ENCODE measurements around the gene TSPAN4.

TSPAN4 gene

GRCh38 chr11:858053-858761 is 15.6 kb downstream of the TSPAN4 start:
- ATAC-seq = no peak
- Mint-ChIP-seq H3K4me1 (peaks cover 6% of the 10 kb centered on the region), H3K27me3 (peaks cover 72% of the 10 kb centered on the region), H3K4me3 (no peak overlapping the region), H3K9me3 (no peaks in the 10 kb centered on the region), H3K27ac (no peak overlapping the region), H3K36me3 (no peaks in the 10 kb centered on the region)

- no peak overlapping the region for H3K4me3 Mint-ChIP-seq
- H3K27ac Mint-ChIP-seq = no peak overlapping the region
- H3K9me3 Mint-ChIP-seq = no peaks in the 10 kb centered on the region
These were observed 16.2 kb downstream of the TSPAN4 start for GRCh38 chr11:858762-859339.

GRCh38 chr11:859394-860131 is 16.9 kb downstream of the TSPAN4 start:
- H3K9me3 Mint-ChIP-seq = no peaks in the 10 kb centered on the region
- no peak overlapping the region for H3K27ac Mint-ChIP-seq
- no peak overlapping the region for H3K4me3 Mint-ChIP-seq
- H3K4me1 Mint-ChIP-seq = peaks cover 6% of the 10 kb centered on the region
- no peak for ATAC-seq
- no peaks in the 10 kb centered on the region for H3K36me3 Mint-ChIP-seq
- peaks cover 59% of the 10 kb centered on the region for H3K27me3 Mint-ChIP-seq

More at GRCh38 chr11:858762-859339, 16.2 kb downstream of the TSPAN4 start:
- Mint-ChIP-seq H3K36me3 (no peaks in the 10 kb centered on the region), H3K4me1 (peaks cover 6% of the 10 kb centered on the region), H3K27me3 (peaks cover 66% of the 10 kb centered on the region)
- ATAC-seq = peak; percentile 25

- ATAC-seq = no peak
- no peak overlapping the region for H3K4me3 Mint-ChIP-seq
- no peaks in the 10 kb centered on the region for H3K36me3 Mint-ChIP-seq
- no peak overlapping the region for H3K27ac Mint-ChIP-seq
- peaks cover 6% of the 10 kb centered on the region for H3K4me1 Mint-ChIP-seq
- H3K9me3 Mint-ChIP-seq = no peaks in the 10 kb centered on the region
- H3K27me3 Mint-ChIP-seq = peaks cover 57% of the 10 kb centered on the region
These were observed 17.8 kb downstream of the TSPAN4 start for GRCh38 chr11:860234-861104.

- ATAC-seq = no peak
- Mint-ChIP-seq H3K9me3 (no peaks in the 10 kb centered on the region), H3K4me1 (peaks cover 6% of the 10 kb centered on the region), H3K27ac (no peak overlapping the region), H3K27me3 (peaks cover 57% of the 10 kb centered on the region), H3K4me3 (no peak overlapping the region), H3K36me3 (no peaks in the 10 kb centered on the region)
These were observed 18.4 kb downstream of the TSPAN4 start for GRCh38 chr11:861105-861479.

GRCh38 chr11:862081-862661 is 19.5 kb downstream of the TSPAN4 start:
- ATAC-seq = no peak

GRCh38 chr11:862696-863022 is 20.0 kb downstream of the TSPAN4 start:
- H3K27ac Mint-ChIP-seq = no peak overlapping the region
- no peaks in the 10 kb centered on the region for H3K36me3 Mint-ChIP-seq
- no peak overlapping the region for H3K4me3 Mint-ChIP-seq
- peaks cover 44% of the 10 kb centered on the region for H3K27me3 Mint-ChIP-seq
- no peak for ATAC-seq
- no peaks in the 10 kb centered on the region for H3K4me1 Mint-ChIP-seq
- no peaks in the 10 kb centered on the region for H3K9me3 Mint-ChIP-seq

More at GRCh38 chr11:862081-862661, 19.5 kb downstream of the TSPAN4 start:
- Mint-ChIP-seq H3K4me3 (no peak overlapping the region), H3K36me3 (no peaks in the 10 kb centered on the region), H3K4me1 (peaks cover under 1% of the 10 kb centered on the region), H3K27ac (no peak overlapping the region), H3K27me3 (peaks cover 49% of the 10 kb centered on the region), H3K9me3 (no peaks in the 10 kb centered on the region)

GRCh38 chr11:863023-863909 is 20.6 kb downstream of the TSPAN4 start:
- Mint-ChIP-seq H3K36me3 (no peaks in the 10 kb centered on the region), H3K27ac (no peak overlapping the region), H3K9me3 (no peaks in the 10 kb centered on the region), H3K27me3 (peaks cover 38% of the 10 kb centered on the region), H3K4me3 (no peak overlapping the region), H3K4me1 (no peaks in the 10 kb centered on the region)
- ATAC-seq = no peak

GRCh38 chr11:863910-864827 is 21.5 kb downstream of the TSPAN4 start:
- H3K4me1 Mint-ChIP-seq = no peaks in the 10 kb centered on the region
- no peak overlapping the region for H3K27ac Mint-ChIP-seq
- no peaks in the 10 kb centered on the region for H3K9me3 Mint-ChIP-seq
- H3K4me3 Mint-ChIP-seq = no peak overlapping the region
- peaks cover 29% of the 10 kb centered on the region for H3K27me3 Mint-ChIP-seq
- ATAC-seq = no peak
- H3K36me3 Mint-ChIP-seq = no peaks in the 10 kb centered on the region

GRCh38 chr11:864898-865297 is 22.2 kb downstream of the TSPAN4 start:
- Mint-ChIP-seq H3K27me3 (peaks cover 22% of the 10 kb centered on the region), H3K27ac (no peak overlapping the region), H3K9me3 (no peaks in the 10 kb centered on the region), H3K4me3 (no peak overlapping the region), H3K36me3 (no peaks in the 10 kb centered on the region), H3K4me1 (no peaks in the 10 kb centered on the region)
- ATAC-seq = no peak

GRCh38 chr11:865462-866430 is 23.1 kb downstream of the TSPAN4 start:
- peaks cover 13% of the 10 kb centered on the region for H3K27me3 Mint-ChIP-seq
- no peaks in the 10 kb centered on the region for H3K9me3 Mint-ChIP-seq
- no peak overlapping the region for H3K4me3 Mint-ChIP-seq
- no peak overlapping the region for H3K27ac Mint-ChIP-seq
- H3K4me1 Mint-ChIP-seq = no peaks in the 10 kb centered on the region
- no peak for ATAC-seq
- no peaks in the 10 kb centered on the region for H3K36me3 Mint-ChIP-seq

GRCh38 chr11:866481-866880 is 23.8 kb downstream of the TSPAN4 start:
- Mint-ChIP-seq H3K27ac (no peak overlapping the region), H3K4me1 (no peaks in the 10 kb centered on the region)

More at GRCh38 chr11:866481-866880, 23.8 kb downstream of the TSPAN4 start:
- ATAC-seq = no peak
- no peak overlapping the region for H3K4me3 Mint-ChIP-seq
- H3K36me3 Mint-ChIP-seq = no peaks in the 10 kb centered on the region
- H3K27me3 Mint-ChIP-seq = peaks cover 6% of the 10 kb centered on the region
- H3K9me3 Mint-ChIP-seq = no peaks in the 10 kb centered on the region
